Activated T-helper 1 cell treated with anti-CD3 and anti-CD28 coated beads, Interleukin-12 subunit alpha, Interleukin-12 subunit beta, Interleukin-2, Interleukin-4 antibody, amounts not matched to agents 30 ng/mL and 10 ng/mL and 1 ng/mL, durations not matched to agents 14 hours and 24 hours and 36 hours (primary cell): ENCODE results near the gene OR1L8. TPM values are rescaled to one million over a fixed set of nuclear protein-coding genes. Genes with fewer than 3 reads are reported as not detected.
"Not testable (repeated sequence)": the region's sequence is repeated elsewhere in the genome, so short reads cannot be mapped to it uniquely, and the experiment has no call there.

Experiments used
- DNase-seq: peaks from one replicate; pipeline ENCODE4 v3.0.0; 2021; ENCODE audit warnings: low spot score
- H3K27ac Mint-ChIP-seq: one replicate; pipeline ENCODE4 v1.8.0; 2021; ENCODE audit warnings: mild to moderate bottlenecking, mixed read lengths
- H3K27me3 Mint-ChIP-seq: one replicate; pipeline ENCODE4 v1.8.0; 2022; ENCODE audit warnings: mild to moderate bottlenecking, moderate library complexity, mixed read lengths; ENCODE audit not compliant: insufficient read depth
- H3K36me3 Mint-ChIP-seq: one replicate; pipeline ENCODE4 v1.8.0; 2021; ENCODE audit warnings: low read depth, mixed read lengths
- H3K4me1 Mint-ChIP-seq: one replicate; pipeline ENCODE4 v1.8.0; 2021; ENCODE audit warnings: low read depth, mixed read lengths
- H3K4me3 Mint-ChIP-seq: one replicate; pipeline ENCODE4 v1.8.0; 2021; ENCODE audit warnings: mild to moderate bottlenecking, moderate library complexity, mixed read lengths
- H3K9me3 Mint-ChIP-seq: one replicate; pipeline ENCODE4 v1.8.0; 2021; ENCODE audit warnings: mixed read lengths
- intact Hi-C: fragments of 100-400 bp; cut with micrococcal nuclease; formaldehyde crosslinking; loops from one replicate; pipeline ENCODE4 v1.15.1; 2024
- total RNA-seq: library from RNA; stranded (reverse); gene quantifications from 2 replicates; pipeline ENCODE4 v1.2.3, GENCODE V29; 2022

Gene OR1L8
- total RNA-seq, 1 donor from 2014 or later = not detected

GRCh38 chr9:122546196-122546595 is 37.0 kb downstream of the OR1L8 start:
- DNase-seq = no peak
- H3K27me3 Mint-ChIP-seq = peaks cover 5% of the 10 kb centered on the region
- H3K9me3 Mint-ChIP-seq = no peaks in the 10 kb centered on the region
- no peak overlapping the region for H3K27ac Mint-ChIP-seq
- no peaks in the 10 kb centered on the region for H3K4me1 Mint-ChIP-seq
- H3K4me3 Mint-ChIP-seq = no peak overlapping the region
- intact Hi-C loops = no loop called here
- H3K36me3 Mint-ChIP-seq = no peaks in the 10 kb centered on the region

- DNase-seq = no peak
- intact Hi-C loops = no loop called here
- no peaks in the 10 kb centered on the region for H3K36me3 Mint-ChIP-seq
- H3K9me3 Mint-ChIP-seq = peaks cover 6% of the 10 kb centered on the region
- H3K4me1 Mint-ChIP-seq = no peaks in the 10 kb centered on the region
- H3K27ac Mint-ChIP-seq = no peak overlapping the region
- peaks cover 9% of the 10 kb centered on the region for H3K27me3 Mint-ChIP-seq
- H3K4me3 Mint-ChIP-seq = no peak overlapping the region
These were observed 44.4 kb downstream of the OR1L8 start for GRCh38 chr9:122538757-122539156.

DNA sequence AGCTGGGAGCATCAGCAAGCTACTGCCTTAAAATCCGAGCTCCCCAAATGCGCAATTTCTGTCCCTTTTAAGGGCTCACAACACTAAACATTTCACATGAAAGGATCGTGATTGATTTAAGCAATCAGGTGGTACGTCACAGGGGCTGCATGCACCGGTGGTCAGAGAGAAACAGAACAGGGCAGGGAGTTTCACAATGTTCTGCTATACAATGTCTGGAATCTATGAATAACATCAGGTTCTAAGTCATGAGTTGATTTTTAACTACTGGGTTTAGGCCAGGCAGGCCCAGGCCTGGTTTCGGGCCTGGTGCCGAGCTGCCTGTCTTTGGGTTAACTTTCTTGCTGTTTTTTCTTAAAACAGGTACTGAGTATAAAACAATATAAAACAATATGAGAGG is 46.1 kb downstream of the OR1L8 start:
- intact Hi-C loops, H3K4me1 Mint-ChIP-seq, H3K27me3 Mint-ChIP-seq, H3K27ac Mint-ChIP-seq, DNase-seq, H3K9me3 Mint-ChIP-seq, H3K4me3 Mint-ChIP-seq, H3K36me3 Mint-ChIP-seq: not testable (repeated sequence)

DNA sequence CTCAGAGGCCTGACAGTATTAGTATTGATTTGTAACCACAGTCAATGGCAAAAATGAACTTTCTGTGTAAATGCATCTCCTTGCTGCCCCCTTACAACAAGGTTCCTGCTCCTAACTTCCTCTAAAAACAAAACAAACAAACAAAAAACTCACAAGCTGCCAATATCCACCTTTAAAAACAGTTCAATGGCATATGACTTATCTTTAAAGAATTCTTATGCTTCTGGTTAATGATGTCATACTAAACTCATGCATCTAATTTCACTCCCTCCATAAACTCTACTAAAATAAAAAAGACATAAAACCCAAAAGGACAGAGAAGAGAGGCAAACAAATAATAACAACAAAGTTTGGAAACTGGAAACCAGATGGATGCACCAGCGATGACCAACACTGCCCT is 47.0 kb downstream of the OR1L8 start:
- Mint-ChIP-seq H3K27me3 (peaks cover 3% of the 10 kb centered on the region), H3K36me3 (no peaks in the 10 kb centered on the region), H3K27ac (no peak overlapping the region), H3K9me3 (peaks cover 6% of the 10 kb centered on the region), H3K4me1 (no peaks in the 10 kb centered on the region), H3K4me3 (no peak overlapping the region)
- intact Hi-C loops = no loop called here
- DNase-seq = no peak

DNA sequence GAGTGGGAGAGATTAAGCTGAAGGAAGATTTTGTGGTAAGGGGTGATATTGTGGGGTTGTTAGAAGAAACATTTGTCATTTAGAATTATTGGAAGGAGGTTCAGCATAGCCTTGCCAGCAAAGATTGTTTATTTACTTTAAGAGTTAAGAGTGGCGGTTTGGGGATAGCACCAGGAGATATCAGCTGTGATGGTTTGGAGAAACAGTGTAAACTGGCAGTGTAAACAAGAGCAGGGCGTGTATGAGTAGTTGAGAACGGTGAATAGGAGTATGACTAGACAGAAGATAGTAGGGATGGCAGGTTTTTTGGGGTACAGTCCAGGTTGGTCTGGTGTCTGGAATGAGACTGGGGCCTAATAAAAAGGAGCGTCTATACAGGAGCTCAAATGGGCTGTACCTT is 52.0 kb downstream of the OR1L8 start:
- DNase-seq, H3K36me3 Mint-ChIP-seq, H3K4me3 Mint-ChIP-seq, H3K9me3 Mint-ChIP-seq, H3K4me1 Mint-ChIP-seq, H3K27me3 Mint-ChIP-seq, intact Hi-C loops, H3K27ac Mint-ChIP-seq: not testable (repeated sequence)

DNA sequence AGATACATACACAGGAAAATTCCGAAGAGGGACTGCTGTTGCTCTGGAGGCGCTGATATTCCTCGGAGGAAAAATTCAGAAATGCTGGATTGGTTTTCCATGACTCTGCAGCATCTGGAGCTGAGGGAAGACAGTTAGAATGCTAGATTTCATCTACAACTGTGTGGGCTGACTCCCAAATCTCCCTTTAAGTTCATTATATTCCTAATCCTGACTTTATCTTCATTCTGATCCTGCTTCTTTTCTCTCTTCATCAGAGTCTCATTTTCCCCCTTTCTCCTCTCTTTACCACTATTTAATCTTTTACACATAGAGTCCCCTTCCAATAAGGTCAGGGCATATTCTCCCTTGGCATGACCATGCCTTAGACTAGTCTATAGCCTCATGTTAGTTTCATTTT is 56.0 kb downstream of the OR1L8 start, which contains the start of gene OR1N1:
Gene OR1N1, minus strand, starts transcription at position 101 of the 400 bp plus-strand sequence. Its CDS starts 0 bp downstream, at position 101.
- no peaks in the 10 kb centered on the region for H3K27me3 Mint-ChIP-seq
- intact Hi-C loops = no loop called here
- no peaks in the 10 kb centered on the region for H3K36me3 Mint-ChIP-seq
- no peaks in the 10 kb centered on the region for H3K4me1 Mint-ChIP-seq
- no peak within 1 kb of the TSS for H3K27ac Mint-ChIP-seq
- no peak within 1 kb of the TSS for H3K4me3 Mint-ChIP-seq
- no peak for DNase-seq
- H3K9me3 Mint-ChIP-seq = no peaks in the 10 kb centered on the region

DNA sequence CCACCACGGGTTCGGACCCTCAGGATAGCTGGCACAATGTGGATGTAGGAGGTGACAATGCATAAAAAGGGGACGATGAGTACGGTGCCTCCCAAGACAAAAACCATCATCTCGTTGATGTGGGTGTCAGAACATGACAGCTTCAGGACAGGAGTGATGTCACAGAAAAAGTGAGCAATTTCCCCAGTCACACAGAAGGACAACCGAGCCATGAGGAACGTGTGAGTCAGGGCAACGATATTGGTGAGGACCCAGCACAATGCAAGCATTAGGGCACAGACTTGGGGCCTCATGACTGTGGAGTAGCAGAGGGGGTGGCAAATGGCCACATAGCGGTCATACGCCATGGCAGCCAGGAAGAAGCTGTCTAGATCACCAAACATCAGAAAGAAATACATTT is 56.6 kb downstream of the OR1L8 start:
- no peak overlapping the region for H3K27ac Mint-ChIP-seq

DNA sequence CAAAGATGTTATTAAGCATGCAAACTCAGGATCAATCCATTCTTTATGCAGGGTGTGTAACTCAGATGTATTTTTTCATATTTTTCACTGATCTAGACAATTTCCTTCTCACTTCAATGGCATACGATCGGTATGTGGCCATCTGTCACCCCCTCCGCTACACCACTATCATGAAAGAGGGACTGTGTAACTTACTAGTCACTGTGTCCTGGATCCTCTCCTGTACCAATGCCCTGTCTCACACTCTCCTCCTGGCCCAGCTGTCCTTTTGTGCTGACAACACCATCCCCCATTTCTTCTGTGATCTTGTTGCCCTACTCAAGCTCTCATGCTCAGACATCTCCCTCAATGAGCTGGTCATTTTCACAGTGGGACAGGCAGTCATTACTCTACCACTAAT is 63.8 kb downstream of the OR1L8 start:
- DNase-seq = no peak
- Mint-ChIP-seq H3K4me1 (no peaks in the 10 kb centered on the region), H3K4me3 (no peak overlapping the region), H3K9me3 (no peaks in the 10 kb centered on the region), H3K27ac (no peak overlapping the region), H3K27me3 (peaks cover 3% of the 10 kb centered on the region), H3K36me3 (no peaks in the 10 kb centered on the region)
- intact Hi-C loops = no loop called here

More for the DNA sequence above, 56.6 kb downstream of the OR1L8 start:
- DNase-seq = no peak
- Mint-ChIP-seq H3K27me3 (no peaks in the 10 kb centered on the region), H3K36me3 (no peaks in the 10 kb centered on the region), H3K4me1 (no peaks in the 10 kb centered on the region), H3K9me3 (no peaks in the 10 kb centered on the region), H3K4me3 (no peak overlapping the region)
- intact Hi-C loops = no loop called here

GRCh38 chr9:122518841-122519240 is 64.3 kb downstream of the OR1L8 start, which contains the start of gene OR1J4:
OR1J4 (plus strand) TSS chr9:122519141; CDS start chr9:122519141, 0 bp downstream.
- Mint-ChIP-seq H3K4me1 (no peaks in the 10 kb centered on the region), H3K27ac (no peak within 1 kb of the TSS), H3K4me3 (no peak within 1 kb of the TSS), H3K36me3 (no peaks in the 10 kb centered on the region), H3K27me3 (peaks cover 3% of the 10 kb centered on the region), H3K9me3 (no peaks in the 10 kb centered on the region)
- intact Hi-C loops = no loop called here
- DNase-seq = no peak

- Mint-ChIP-seq H3K27ac (no peak overlapping the region), H3K36me3 (no peaks in the 10 kb centered on the region), H3K4me3 (no peak overlapping the region), H3K27me3 (peaks cover 3% of the 10 kb centered on the region), H3K9me3 (no peaks in the 10 kb centered on the region), H3K4me1 (no peaks in the 10 kb centered on the region)
- no peak for DNase-seq
- intact Hi-C loops = no loop called here
These were observed 65.0 kb downstream of the OR1L8 start for GRCh38 chr9:122518226-122518625.

Other genes with a start within 250 kb of the OR1L8 start
- gene PTGS1, start 212.4 kb downstream of the OR1L8 start, total RNA-seq = 0.54 and 0.61 TPM in 2 replicates
- gene OR1J1, start 105.5 kb downstream of the OR1L8 start, total RNA-seq = not detected in 2 replicates
- not detected in 2 replicates for gene OR1J2, start 72.6 kb downstream of the OR1L8 start, total RNA-seq
- not detected in 2 replicates for gene OR1J4, start 64.2 kb downstream of the OR1L8 start, total RNA-seq
- gene OR1N1, start 56.1 kb downstream of the OR1L8 start, total RNA-seq = not detected in 2 replicates
- gene OR1N2, start 30.3 kb downstream of the OR1L8 start, total RNA-seq = not detected in 2 replicates
- gene OR1Q1, start 31.4 kb upstream of the OR1L8 start, total RNA-seq = not detected in 2 replicates
- not detected in 2 replicates for gene OR1B1, start 74.2 kb upstream of the OR1L8 start, total RNA-seq
- gene OR1L1, start 78.3 kb upstream of the OR1L8 start, total RNA-seq = not detected in 2 replicates
- gene OR1L3, start 91.7 kb upstream of the OR1L8 start, total RNA-seq = not detected in 2 replicates
- not detected in 2 replicates for gene OR1L4, start 140.6 kb upstream of the OR1L8 start, total RNA-seq
- gene OR1L6, start 158.9 kb upstream of the OR1L8 start, total RNA-seq = not detected in 2 replicates
- gene OR5C1, start 205.5 kb upstream of the OR1L8 start, total RNA-seq = not detected in 2 replicates
- gene OR1K1, start 216.7 kb upstream of the OR1L8 start, total RNA-seq = not detected in 2 replicates
- gene PDCL, start 245.2 kb upstream of the OR1L8 start, total RNA-seq = 19.3 and 20.4 TPM in 2 replicates